Coronary artery (tissue), 2 donors: ENCODE results near the gene PXDN.

ENCODE experiments used
- DNase-seq: peaks from one replicate; pipeline ENCODE4 v3.0.0-alpha.2; 2017; ENCODE audit warnings: low spot score
- H3K27ac ChIP-seq, 2 donors: fragments of 200-600 bp; sonication (generic); one replicate each; pipeline ENCODE4 v1.5.1; 2016 to 2019
- H3K4me3 ChIP-seq: fragments of 200-600 bp; sonication (generic); 2 replicates; pipeline ENCODE4 v1.5.1; 2016; ENCODE audit warnings: mild to moderate bottlenecking, moderate library complexity
- TF ChIP-seq, protein P1 (sequence below): fragments of 200-600 bp; sonication (generic); IDR thresholded peaks from one replicate; pipeline ENCODE4 v1.5.1; 2019; ENCODE audit warnings: antibody characterized with exemption

PXDN gene

DNA sequence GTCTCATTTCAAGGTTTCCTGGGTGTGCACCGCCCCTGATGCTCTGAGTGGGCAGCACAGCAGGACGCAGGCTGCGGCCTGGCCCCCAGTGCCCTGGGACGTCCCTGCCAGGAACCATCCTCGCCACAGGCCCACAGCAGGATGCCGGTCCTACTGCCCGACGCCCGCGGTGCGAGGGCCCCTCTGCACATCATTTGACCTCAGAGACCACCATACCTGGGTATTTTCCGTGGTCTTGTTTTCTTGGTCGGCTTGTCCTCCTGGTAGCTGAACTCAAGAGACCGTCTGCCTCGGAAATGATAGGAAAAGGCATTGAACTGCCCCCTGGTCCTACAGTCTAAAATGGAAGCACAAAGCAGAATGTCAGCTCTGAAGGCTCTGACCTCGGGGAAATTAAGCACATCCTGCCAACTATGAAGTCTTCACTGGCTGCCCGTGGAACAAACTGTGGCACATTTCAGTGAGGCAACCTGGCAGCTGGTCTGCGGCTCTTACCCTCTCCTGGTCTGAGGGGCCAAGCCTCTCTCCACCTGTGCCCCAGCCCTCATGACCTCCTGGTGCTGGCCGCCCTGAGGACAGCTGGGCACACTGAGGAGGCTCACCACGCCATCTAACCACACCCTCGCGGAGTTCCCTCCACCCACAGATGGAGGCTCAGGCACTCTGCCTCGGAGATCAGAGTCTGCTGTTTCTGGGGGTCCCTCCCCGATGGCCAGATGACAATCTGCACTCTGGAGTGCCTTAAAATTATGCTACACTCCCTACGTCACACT is 105.0 kb downstream of the PXDN start:
- H3K4me3 ChIP-seq: no peak overlapping the region
- peak; percentile 43 for DNase-seq
- no peak overlapping the region for H3K27ac ChIP-seq
- TF ChIP-seq, protein P1, sequence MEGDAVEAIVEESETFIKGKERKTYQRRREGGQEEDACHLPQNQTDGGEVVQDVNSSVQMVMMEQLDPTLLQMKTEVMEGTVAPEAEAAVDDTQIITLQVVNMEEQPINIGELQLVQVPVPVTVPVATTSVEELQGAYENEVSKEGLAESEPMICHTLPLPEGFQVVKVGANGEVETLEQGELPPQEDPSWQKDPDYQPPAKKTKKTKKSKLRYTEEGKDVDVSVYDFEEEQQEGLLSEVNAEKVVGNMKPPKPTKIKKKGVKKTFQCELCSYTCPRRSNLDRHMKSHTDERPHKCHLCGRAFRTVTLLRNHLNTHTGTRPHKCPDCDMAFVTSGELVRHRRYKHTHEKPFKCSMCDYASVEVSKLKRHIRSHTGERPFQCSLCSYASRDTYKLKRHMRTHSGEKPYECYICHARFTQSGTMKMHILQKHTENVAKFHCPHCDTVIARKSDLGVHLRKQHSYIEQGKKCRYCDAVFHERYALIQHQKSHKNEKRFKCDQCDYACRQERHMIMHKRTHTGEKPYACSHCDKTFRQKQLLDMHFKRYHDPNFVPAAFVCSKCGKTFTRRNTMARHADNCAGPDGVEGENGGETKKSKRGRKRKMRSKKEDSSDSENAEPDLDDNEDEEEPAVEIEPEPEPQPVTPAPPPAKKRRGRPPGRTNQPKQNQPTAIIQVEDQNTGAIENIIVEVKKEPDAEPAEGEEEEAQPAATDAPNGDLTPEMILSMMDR: no peak

DNA sequence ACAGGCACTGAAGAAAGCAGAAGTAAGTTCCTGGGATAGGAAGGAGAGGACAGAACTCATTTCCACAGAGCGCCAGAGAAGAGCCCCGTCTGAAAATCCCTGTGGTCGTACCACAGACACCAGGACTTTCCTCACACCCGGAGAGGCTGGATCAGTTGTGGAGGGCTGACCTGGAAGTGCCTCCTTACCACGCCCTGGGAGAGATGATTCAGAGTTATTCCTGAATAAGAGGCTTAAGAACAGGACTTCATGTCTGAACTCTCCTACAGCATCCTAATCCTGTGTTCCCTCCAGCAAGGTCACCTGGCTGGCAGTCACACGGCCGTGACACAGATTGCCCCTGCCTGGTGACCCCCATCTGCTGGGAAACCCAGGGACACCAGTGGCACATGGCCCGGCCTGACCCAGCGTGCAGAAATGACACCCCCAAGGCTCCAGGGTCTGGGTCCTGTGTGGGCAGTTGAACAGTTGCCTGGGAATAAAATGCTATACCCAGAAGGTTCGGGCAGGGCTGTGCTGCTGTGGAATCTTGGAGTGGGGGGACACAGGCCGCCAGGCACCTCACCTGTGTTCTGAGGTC is 105.9 kb downstream of the PXDN start:
- DNase-seq: peak; percentile 67
- no peak overlapping the region for H3K27ac ChIP-seq
- TF ChIP-seq, protein P1: no peak
- no peak overlapping the region for H3K4me3 ChIP-seq

DNA sequence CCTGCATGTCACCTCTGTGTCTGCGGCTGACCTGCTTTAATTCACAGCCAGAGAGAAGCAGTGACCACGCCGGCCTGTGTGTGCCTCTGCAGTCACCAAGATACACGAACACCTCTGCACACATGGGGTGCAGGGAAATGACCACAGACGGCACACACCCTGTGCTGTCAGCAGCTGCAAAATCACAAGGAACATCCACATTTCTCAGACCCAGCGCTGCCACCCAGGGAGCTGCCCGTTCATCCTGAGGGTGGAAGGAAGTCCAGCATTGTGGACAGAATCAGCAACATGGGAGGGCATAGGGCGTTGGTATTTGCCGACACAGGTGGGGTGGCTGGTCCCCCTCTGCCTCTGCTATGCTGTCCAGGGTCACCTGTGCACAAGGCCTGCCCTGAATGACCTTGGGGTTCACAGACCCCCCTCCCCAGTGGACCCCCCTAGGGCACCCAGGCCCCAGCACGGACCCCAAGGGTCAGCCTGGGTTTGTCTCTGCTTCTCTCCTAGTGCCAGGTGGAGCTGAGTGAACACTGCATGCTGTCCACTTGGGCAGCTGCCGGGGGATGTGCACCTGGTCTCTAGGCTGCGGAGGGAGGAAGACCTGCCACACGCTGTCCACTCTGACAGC is 107.4 kb downstream of the PXDN start:
- Histone ChIP-seq H3K4me3 (no peak overlapping the region), H3K27ac (no peak overlapping the region)
- peak; percentile 62 for DNase-seq
- TF ChIP-seq, protein P1: no peak

DNA sequence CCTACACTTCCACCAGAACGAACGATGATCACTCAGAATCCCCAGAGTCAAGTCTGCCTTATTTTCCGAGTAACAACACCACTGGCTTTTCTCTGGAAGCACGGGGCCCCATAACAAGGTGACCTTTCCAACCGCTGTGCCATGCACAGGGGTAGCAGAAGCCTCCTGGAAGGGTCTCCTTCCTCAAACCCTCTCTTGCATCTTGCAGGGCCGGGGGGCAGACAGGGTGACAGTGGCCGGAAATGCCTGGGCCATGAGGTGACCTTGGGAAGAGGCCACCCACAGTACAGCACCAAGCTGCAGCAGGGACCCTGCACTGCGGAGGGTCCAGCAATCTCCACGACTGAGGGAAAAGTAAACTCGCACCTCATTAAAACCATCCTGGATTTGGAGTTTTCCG is 108.5 kb downstream of the PXDN start:
- no peak overlapping the region for H3K4me3 ChIP-seq
- DNase-seq: peak; percentile 16
- TF ChIP-seq, protein P1: no peak
- no peak overlapping the region for H3K27ac ChIP-seq

DNA sequence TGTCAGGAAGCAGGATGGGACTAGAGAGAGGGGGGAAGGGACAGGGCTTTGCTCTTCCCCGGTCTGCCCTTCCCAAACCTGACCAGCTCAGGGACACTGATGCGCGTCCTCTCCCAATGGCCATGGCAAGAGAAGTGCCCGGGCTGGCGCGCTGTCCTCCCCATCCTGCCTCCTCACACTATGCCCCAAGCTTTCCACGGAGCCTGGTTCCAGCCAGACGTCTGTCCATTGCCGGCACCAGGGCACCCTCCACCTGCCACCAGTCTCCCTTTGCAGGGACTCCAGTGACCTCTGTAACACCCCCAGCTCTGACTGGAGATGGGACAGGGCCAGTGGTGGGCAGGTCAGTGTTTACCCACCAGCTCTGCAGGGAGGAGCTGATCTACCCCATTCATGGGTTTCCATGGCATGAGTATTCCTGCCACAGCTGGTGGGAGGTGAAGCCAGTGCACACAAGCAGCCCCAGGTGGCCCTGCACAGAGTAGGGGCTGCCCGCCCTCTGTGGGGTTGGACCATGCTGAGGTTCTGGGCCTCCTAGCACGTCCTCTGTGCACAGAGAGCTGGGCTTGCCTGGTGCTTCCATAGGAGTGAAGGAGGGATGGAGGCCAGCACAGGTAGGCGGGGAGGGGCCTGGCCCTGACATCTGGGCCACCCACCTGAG is 109.5 kb downstream of the PXDN start:
- DNase-seq: peak; percentile 67
- Histone ChIP-seq H3K4me3 (no peak overlapping the region), H3K27ac (no peak overlapping the region)
- TF ChIP-seq, protein P1: no peak

DNA sequence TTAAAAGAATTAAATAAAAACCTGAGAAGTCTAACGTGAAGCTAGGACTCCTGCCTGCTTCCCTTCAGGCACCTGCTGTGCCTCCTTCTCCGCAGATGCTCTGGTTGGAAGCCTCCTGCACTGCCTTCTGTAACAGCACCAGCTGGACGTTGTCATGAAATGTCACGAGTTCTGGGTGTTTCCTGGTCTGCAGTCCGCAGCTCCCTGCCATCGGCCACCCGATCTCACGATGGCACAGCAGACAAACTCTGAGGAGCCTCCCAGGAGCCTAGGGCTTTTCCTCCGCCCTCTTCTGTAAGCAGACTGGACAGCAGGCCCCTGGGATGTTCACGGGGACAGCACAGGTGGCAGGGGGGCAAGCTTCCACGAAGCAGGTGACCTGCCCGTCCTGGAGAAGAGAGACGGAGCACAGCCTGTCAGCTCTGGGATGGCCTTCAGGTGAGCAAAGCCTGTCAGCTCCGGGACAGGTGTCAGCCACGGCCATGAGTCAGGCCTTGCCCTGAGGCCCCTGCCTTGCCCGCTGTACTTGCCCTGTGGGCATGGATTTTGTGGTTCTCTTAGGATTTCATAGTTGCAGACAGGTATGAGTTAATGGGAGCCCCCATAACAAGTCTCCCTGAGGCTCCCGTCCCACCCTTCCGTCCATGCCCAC is 110.3 kb downstream of the PXDN start:
- no peak overlapping the region for H3K27ac ChIP-seq
- DNase-seq: peak; percentile 49
- TF ChIP-seq, protein P1: no peak

More for the DNA sequence above, 110.3 kb downstream of the PXDN start:
- H3K4me3 ChIP-seq: no peak overlapping the region
